ENCODE results near the gene SMARCD1.
"Not testable (repeated sequence)": the region's sequence is repeated elsewhere in the genome, so short reads cannot be mapped to it uniquely, and the experiment has no call there.

DNA sequence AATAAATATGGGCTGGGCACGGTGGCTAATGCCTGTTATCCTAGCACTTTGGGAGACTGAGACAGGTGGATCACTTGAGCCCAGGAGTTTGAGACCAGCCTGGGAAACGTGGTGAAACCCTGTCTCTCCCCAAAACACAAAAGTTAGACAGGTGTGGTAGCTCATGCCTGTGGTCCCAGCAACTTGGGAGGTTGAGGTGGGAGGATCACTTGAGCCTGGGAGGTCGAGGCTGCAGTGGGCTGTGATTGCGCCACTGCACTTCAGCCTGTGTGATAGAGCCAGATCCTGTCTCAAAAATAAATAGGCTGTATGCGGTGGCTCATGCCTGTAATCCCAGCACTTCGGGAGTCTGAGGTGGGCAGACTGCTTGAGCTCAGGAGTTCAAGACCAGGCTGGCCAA, 62.9 kb downstream of the SMARCD1 start:
- TF ChIP-seq, protein P1, sequence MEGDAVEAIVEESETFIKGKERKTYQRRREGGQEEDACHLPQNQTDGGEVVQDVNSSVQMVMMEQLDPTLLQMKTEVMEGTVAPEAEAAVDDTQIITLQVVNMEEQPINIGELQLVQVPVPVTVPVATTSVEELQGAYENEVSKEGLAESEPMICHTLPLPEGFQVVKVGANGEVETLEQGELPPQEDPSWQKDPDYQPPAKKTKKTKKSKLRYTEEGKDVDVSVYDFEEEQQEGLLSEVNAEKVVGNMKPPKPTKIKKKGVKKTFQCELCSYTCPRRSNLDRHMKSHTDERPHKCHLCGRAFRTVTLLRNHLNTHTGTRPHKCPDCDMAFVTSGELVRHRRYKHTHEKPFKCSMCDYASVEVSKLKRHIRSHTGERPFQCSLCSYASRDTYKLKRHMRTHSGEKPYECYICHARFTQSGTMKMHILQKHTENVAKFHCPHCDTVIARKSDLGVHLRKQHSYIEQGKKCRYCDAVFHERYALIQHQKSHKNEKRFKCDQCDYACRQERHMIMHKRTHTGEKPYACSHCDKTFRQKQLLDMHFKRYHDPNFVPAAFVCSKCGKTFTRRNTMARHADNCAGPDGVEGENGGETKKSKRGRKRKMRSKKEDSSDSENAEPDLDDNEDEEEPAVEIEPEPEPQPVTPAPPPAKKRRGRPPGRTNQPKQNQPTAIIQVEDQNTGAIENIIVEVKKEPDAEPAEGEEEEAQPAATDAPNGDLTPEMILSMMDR (conservative IDR thresholded peaks at IDR 0.05) = not testable (repeated sequence)
- TF ChIP-seq ZFX (IDR thresholded peaks at IDR 0.05) = not testable (repeated sequence)

Data from C4-2B (cell line).